Activated CD8-positive, alpha-beta T cell treated with anti-CD3 and anti-CD28 coated beads, Interleukin-2, amount 10 ng/mL, durations not matched to agents 7 days and 5 days (primary cell): ENCODE results near the gene IGLL5. TPM values are rescaled to one million over a fixed set of nuclear protein-coding genes. Genes with fewer than 3 reads are reported as not detected.

Source experiments
- ATAC-seq: fragments of 150-1000 bp; cut with Tn5 transposase; one replicate; pipeline ENCODE4 v1.10.0; 2021; ENCODE audit warnings: moderate library complexity
- CTCF ChIA-PET: fragments of 350-600 bp; sonication (Branson Sonifier 250); formaldehyde crosslinking; loops from one replicate; lab custom pipeline; 2021; ENCODE audit warnings: antibody characterized with exemption; lab: Charles Lee
- POLR2A ChIA-PET: fragments of 350-600 bp; sonication (Branson Sonifier 250); formaldehyde crosslinking; loops from one replicate; lab custom pipeline; 2021; ENCODE audit warnings: antibody characterized with exemption; lab: Charles Lee
- DNase-seq: peaks from one replicate; pipeline ENCODE4 v3.0.0-alpha.2; 2020
- H3K27ac Mint-ChIP-seq: one replicate; pipeline ENCODE4 v1.8.0; 2021; ENCODE audit warnings: mild to moderate bottlenecking, mixed read lengths
- H3K27me3 Mint-ChIP-seq: one replicate; pipeline ENCODE4 v1.8.0; 2021; ENCODE audit warnings: low read depth, mixed read lengths
- H3K36me3 Mint-ChIP-seq: one replicate; pipeline ENCODE4 v1.8.0; 2021; ENCODE audit warnings: low read depth, mixed read lengths
- H3K4me1 Mint-ChIP-seq: one replicate; pipeline ENCODE4 v1.8.0; 2021; ENCODE audit warnings: low read depth, mixed read lengths
- H3K4me3 Mint-ChIP-seq: one replicate; pipeline ENCODE4 v1.8.0; 2021; ENCODE audit warnings: mild to moderate bottlenecking, mixed read lengths
- H3K9me3 Mint-ChIP-seq: one replicate; pipeline ENCODE4 v1.8.0; 2022; ENCODE audit warnings: mixed read lengths; ENCODE audit not compliant: insufficient read depth
- total RNA-seq, 2 experiments: library from RNA; stranded (reverse); gene quantifications; one replicate each; pipeline ENCODE4 v1.2.3, GENCODE V29; 2021

The IGLL5 gene
- total RNA-seq, 2 experiments from 2014 or later = not detected

DNA sequence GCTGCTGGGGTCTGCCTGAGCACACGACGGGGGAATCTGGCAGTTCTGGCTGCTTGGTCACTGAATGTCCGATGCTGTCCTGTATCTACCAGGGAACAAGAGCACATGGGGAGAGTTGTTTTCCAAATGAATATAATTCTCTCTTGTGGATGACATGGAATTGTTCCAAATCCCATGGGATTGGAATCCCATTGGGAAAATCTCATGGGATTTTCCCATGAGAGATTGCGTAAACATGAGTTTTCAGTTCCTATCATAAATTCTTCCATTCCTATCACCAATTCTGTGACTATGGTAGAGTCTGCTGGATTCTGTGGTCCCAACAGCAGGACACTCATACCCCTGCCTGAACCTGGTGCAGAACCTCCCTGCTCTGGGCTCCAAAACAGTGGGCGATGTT is 35.6 kb upstream of the IGLL5 start:
- ChIA-PET POLR2A (no interaction called here), CTCF (interaction anchor here (0.9 to 10.4 kb wide), 6 partner anchors 10 to 103 kb away, joined by 3 to 173 read pairs (median 5); no protein-coding TSS in a partner anchor)
- ATAC-seq (no peak), DNase-seq (no peak)
- Mint-ChIP-seq H3K9me3 (no peaks in the 10 kb centered on the region), H3K27ac (no peak overlapping the region), H3K4me1 (no peaks in the 10 kb centered on the region), H3K36me3 (no peaks in the 10 kb centered on the region), H3K27me3 (peaks cover 22% of the 10 kb centered on the region), H3K4me3 (no peak overlapping the region)

DNA sequence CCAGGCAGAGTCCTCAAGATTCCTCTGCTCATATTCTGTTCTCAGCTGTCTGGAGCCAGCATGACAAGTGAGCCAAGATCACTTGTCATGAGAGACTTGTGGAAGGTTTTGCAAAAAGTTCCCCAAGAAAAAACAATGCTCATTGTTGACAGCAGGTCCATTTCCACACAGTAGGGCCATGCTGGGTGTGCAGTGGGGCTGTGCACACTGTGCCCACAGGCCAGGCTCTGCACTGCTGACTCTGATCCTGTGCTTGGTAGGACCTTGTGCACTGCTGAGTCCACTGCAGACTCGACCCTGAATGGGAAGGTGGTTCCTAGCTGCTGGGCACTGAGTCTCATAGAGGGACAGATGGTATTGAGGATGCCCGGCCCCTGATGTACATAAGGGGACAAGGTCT is 33.9 kb upstream of the IGLL5 start:
- Mint-ChIP-seq H3K4me3 (no peak overlapping the region), H3K36me3 (no peaks in the 10 kb centered on the region), H3K27me3 (peaks cover 24% of the 10 kb centered on the region), H3K4me1 (no peaks in the 10 kb centered on the region), H3K9me3 (no peaks in the 10 kb centered on the region), H3K27ac (no peak overlapping the region)
- DNase-seq = no peak
- ChIA-PET CTCF (interaction anchor here (1.0 to 10.4 kb wide), 4 partner anchors 21 to 39 kb away, joined by 3 to 173 read pairs (median 40); no protein-coding TSS in a partner anchor), POLR2A (no interaction called here)
- ATAC-seq = no peak

DNA sequence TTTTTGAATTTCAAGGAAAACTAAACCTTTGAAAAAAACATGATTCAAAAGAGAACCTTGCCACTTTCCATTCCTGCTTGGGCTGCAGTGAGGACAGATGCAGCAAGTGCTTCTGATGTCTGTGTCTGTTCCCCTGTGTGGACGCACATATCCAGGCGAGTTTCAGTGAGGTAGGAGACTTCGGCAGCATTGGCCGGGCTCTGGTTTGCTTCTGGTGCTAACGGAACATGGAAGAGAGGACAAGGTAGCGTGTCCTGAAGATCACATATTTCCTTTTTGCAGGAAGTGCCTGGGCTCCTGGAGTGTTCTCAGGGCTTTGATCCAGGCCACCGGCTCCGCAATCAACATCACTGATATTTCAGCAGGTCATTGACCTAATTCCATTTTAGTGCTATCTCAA is 33.1 kb upstream of the IGLL5 start:
- ChIA-PET POLR2A (no interaction called here), CTCF (interaction anchor here (1.1 to 10.4 kb wide), 6 partner anchors 23 to 101 kb away, joined by 4 to 173 read pairs (median 12); no protein-coding TSS in a partner anchor)
- H3K36me3 Mint-ChIP-seq = no peaks in the 10 kb centered on the region
- DNase-seq (no peak), ATAC-seq (no peak)
- H3K4me3 Mint-ChIP-seq = no peak overlapping the region
- H3K27ac Mint-ChIP-seq = no peak overlapping the region
- H3K27me3 Mint-ChIP-seq = peaks cover 31% of the 10 kb centered on the region
- no peaks in the 10 kb centered on the region for H3K4me1 Mint-ChIP-seq
- H3K9me3 Mint-ChIP-seq = no peaks in the 10 kb centered on the region

DNA sequence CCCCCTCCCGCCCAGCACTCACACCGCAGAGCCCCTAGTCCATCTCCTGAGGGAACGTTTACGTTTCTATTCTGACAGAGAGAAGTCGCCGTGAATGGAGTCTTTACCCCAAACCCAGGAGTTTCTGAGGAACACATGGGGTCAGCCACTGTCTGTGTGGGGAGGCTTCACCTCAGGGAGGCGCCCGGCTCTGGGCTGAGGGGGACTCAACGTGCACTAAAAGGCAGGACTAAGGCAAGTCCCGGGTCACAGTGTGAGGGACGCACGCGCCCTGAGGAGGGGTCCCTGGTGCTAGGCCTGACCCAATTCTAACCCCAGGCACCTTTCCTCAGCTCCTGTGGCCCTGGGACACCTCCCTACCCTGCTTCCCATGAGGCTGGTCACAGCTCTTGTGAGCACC is 32.5 kb upstream of the IGLL5 start:
- DNase-seq (no peak), ATAC-seq (no peak)
- Mint-ChIP-seq H3K4me1 (no peaks in the 10 kb centered on the region), H3K27me3 (peaks cover 35% of the 10 kb centered on the region), H3K9me3 (no peaks in the 10 kb centered on the region), H3K4me3 (no peak overlapping the region), H3K36me3 (no peaks in the 10 kb centered on the region), H3K27ac (no peak overlapping the region)
- CTCF ChIA-PET = interaction anchor here (0.6 to 4.3 kb wide), 29 partner anchors 7 to 152 kb away, joined by 3 to 32 read pairs (median 6); no protein-coding TSS in a partner anchor
- POLR2A ChIA-PET = no interaction called here

DNA sequence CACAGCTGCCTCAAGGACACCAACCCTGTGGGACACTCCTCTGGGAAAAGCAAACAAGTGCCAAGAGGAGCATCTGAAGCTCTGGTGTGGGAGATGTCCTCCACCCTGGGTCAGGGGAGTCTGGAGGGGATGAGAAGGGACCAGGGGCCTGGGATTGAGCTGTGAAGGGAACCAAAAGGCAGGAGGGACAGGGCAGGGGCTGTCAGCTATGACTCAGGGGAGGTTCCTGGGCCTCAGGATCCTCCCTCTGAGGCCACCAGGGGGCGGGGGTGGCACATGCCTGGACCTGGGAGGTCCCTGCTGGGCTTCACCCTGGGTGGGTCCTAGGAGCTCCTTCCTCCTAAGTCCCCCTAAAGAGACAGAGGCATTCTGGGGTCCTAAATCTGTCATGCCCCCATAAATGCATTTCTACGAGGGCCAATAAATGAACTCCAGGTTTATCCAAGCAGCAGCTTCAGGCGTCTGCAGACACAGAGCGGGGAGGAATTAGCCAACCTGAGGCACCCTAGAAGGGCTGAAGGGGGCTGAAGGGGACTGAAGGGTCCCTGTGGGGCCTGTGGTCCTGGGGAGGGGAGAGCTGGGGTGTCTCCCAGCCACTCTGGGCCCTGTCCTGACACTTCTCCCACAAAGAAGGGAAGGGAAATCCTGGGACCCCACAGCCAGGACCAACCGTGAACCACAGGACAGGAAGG is 31.9 kb upstream of the IGLL5 start:
- Mint-ChIP-seq H3K4me3 (no peak overlapping the region), H3K27ac (no peak overlapping the region), H3K36me3 (no peaks in the 10 kb centered on the region), H3K9me3 (no peaks in the 10 kb centered on the region), H3K27me3 (peaks cover 40% of the 10 kb centered on the region), H3K4me1 (no peaks in the 10 kb centered on the region)
- ChIA-PET CTCF (interaction anchor here (0.6 to 4.3 kb wide), 29 partner anchors 8 to 153 kb away, joined by 3 to 32 read pairs (median 6); no protein-coding TSS in a partner anchor), POLR2A (no interaction called here)
- DNase-seq (peak; percentile 56), ATAC-seq (peak; percentile 83)

DNA sequence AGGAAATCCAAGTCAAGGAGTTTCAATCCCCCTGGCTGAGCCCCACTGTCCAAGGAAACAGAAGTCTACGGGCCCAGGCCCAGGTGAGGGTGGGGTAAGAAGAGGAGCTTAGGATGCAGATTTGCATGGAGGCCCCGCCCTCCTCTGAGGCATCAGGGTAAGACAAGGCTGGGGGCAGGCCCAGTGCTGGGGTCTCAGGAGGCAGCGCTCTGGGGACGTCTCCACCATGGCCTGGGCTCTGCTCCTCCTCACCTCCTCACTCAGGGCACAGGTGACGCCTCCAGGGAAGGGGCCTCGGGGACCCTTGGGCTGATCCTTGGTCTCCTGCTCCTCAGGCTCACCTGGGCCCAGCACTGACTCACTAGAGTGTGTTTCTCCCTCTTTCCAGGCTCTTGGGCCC is 31.3 kb upstream of the IGLL5 start:
- Mint-ChIP-seq H3K9me3 (no peaks in the 10 kb centered on the region), H3K27ac (no peak overlapping the region), H3K36me3 (no peaks in the 10 kb centered on the region), H3K4me1 (no peaks in the 10 kb centered on the region), H3K4me3 (no peak overlapping the region), H3K27me3 (peaks cover 44% of the 10 kb centered on the region)
- no peak for DNase-seq
- ChIA-PET POLR2A (no interaction called here), CTCF (interaction anchor here (1.2 to 4.3 kb wide), 17 partner anchors 9 to 99 kb away, joined by 4 to 32 read pairs (median 9); no protein-coding TSS in a partner anchor)
- ATAC-seq = no peak

DNA sequence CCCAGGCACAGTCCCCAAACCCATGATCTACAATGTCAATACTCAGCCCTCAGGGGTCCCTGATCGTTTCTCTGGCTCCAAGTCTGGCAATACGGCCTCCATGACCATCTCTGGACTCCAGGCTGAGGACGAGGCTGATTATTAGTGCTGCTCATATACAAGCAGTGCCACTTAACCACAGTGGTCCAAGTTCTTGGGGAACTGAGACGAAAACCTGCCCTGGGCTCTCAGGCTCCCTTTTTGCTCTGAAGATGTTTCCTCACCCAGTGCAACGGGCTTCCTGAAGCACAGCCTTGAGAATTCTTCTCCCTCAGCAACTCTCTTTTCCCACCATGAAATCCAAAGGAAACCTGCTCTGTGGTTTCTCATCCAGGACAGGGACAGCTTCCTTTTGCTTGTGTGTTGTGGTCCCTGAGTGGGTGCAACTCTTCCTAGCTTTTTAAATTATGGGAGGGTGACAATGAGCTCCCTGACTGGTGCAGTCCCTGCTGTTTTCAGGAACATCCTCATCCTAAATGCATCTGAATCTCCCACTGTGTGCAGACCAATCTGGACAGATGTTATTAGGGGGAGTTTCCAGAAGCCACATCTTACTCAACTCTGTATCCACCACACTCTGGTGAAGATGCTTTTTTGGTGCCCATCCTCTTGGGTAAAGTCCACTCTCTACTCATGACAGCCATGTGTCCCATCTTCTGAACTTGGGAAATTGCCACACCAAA is 30.6 kb upstream of the IGLL5 start:
- Mint-ChIP-seq H3K27ac (no peak overlapping the region), H3K27me3 (peaks cover 49% of the 10 kb centered on the region), H3K36me3 (no peaks in the 10 kb centered on the region), H3K4me1 (no peaks in the 10 kb centered on the region), H3K9me3 (no peaks in the 10 kb centered on the region), H3K4me3 (no peak overlapping the region)
- ChIA-PET POLR2A (no interaction called here), CTCF (interaction anchor here (1.6 to 4.3 kb wide), 8 partner anchors 9 to 99 kb away, joined by 5 to 31 read pairs (median 9); no protein-coding TSS in a partner anchor)
- DNase-seq = no peak
- ATAC-seq = no peak

DNA sequence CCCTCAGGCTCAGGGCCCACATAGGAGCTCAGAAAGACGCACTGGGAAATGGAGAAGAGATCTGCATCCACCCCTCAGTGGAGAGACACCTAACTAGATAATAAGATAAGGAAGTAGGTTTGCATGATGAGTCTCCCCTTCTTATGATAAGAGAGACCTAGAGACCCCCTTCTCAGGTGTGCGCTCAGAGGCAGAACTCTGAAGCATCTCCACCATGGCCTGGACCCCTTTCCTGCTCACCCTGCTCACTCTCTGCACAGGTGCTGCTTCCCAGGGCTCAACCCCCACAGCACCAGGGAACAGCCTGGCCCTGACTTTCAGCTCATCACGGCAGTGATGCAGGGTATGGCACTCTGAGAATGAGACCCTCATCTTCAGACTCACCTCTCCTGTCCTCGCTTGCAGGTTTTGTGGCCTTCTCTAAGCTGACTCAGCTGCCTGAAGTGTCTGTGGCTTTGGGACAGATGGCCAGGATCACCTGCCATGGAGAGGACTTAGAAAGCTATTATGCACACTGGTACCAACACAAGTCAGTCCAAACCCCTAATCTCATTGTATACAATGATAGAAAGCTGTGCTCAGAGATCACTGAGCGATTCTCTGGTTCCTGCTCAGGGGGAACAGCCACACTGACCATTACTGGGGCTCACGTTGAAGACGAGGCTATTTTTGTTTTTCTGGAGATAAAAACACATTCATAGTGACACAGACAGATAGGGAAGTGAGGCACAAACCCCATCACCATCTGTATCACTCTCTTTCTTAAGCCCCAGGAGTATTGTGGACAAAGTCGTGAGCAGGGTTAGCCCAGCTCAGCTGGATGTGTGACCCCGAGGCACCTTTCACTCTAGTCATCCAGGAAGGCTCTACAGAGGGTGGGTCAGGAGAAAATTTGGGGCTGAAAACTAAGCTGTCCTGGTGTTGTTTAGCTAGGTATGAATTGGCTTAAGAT is 29.7 kb upstream of the IGLL5 start:
- peaks cover 45% of the 10 kb centered on the region for H3K27me3 Mint-ChIP-seq
- H3K4me1 Mint-ChIP-seq = no peaks in the 10 kb centered on the region
- DNase-seq = no peak
- H3K9me3 Mint-ChIP-seq = no peaks in the 10 kb centered on the region
- ChIA-PET POLR2A (no interaction called here), CTCF (interaction anchor here (0.9 to 4.3 kb wide), 9 partner anchors 10 to 112 kb away, joined by 3 to 31 read pairs (median 7); no protein-coding TSS in a partner anchor)
- no peak for ATAC-seq
- no peaks in the 10 kb centered on the region for H3K36me3 Mint-ChIP-seq
- H3K27ac Mint-ChIP-seq = no peak overlapping the region
- H3K4me3 Mint-ChIP-seq = no peak overlapping the region

DNA sequence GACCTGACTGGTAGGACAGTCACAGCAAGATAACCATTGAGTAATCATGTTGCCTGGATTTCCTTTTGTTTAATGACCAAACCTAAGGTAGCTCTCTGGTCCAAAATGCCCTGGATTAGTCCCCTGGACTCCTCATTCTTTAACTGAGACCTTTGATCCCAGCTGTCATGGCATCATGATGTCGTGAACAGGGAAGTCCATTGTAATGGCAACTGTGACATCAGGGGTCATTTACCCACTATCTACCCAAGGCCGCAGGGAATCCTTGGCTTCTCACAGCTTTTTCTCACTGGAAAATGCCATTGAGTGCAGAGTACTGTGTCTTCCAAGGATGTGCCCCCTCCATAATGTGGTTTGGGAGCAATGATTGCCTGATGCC is 29.1 kb upstream of the IGLL5 start:
- ChIA-PET CTCF (interaction anchor here (0.9 to 4.3 kb wide), 9 partner anchors 11 to 113 kb away, joined by 3 to 31 read pairs (median 7); no protein-coding TSS in a partner anchor), POLR2A (no interaction called here)
- Mint-ChIP-seq H3K27ac (no peak overlapping the region), H3K27me3 (peaks cover 44% of the 10 kb centered on the region), H3K36me3 (no peaks in the 10 kb centered on the region), H3K4me1 (no peaks in the 10 kb centered on the region), H3K9me3 (no peaks in the 10 kb centered on the region), H3K4me3 (no peak overlapping the region)
- ATAC-seq (no peak), DNase-seq (no peak)

DNA sequence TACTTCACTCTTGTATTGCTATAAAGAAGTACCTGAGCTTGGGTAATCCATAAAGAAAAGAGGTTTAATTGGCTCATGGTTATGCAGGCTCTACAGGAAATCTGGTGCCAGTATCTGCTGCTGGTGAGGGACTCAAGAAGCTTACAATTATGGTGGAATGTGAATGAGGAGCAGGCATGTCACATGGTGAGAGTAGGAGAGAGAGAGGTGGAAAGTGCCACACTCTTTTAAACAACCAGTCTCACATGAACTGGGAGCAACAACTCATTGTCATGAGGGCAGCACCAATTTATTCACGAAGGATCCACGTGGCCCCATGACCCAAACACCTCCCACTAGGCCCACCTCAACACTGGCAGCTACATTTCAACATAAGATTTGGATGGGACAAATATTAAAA is 24.6 kb upstream of the IGLL5 start:
- POLR2A ChIA-PET = no interaction called here
- H3K36me3 Mint-ChIP-seq = no peaks in the 10 kb centered on the region
- no peak overlapping the region for H3K27ac Mint-ChIP-seq
- H3K27me3 Mint-ChIP-seq = peaks cover 53% of the 10 kb centered on the region
- CTCF ChIA-PET = interaction anchor here (1.2 to 4.2 kb wide), 6 partner anchors 7 to 61 kb away, joined by 3 to 25 read pairs (median 8); no protein-coding TSS in a partner anchor
- no peak overlapping the region for H3K4me3 Mint-ChIP-seq
- H3K9me3 Mint-ChIP-seq = no peaks in the 10 kb centered on the region
- ATAC-seq = no peak
- DNase-seq = no peak
- peaks cover 32% of the 10 kb centered on the region for H3K4me1 Mint-ChIP-seq
